ENCODE results near the gene PSMA1. TPM values are rescaled to one million over a fixed set of nuclear protein-coding genes. Genes with fewer than 3 reads are reported as not detected.

PSMA1 gene
- polyA plus RNA-seq, 1 donor from 2014 or later, result 322 TPM

DNA sequence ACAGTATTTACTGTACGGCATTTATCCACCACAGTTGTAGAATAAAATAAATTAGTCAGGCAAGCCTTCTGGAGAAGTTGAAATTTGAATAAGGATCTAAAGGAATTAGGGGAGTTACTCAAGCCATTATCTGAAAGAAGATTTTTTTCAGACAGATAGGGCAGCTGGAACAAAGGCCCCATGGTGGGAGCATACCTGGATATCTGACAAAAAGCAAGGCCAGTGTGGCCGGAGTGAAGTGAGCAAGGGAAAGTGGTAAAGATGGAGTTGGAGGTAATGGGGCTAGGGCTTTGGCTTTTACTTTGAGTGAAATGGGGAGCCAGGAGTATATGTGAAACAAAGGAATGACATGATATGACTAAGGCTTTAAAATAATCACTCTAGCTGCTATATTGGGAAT, 45.7 kb upstream of the PSMA1 start:
- no peaks in the 10 kb centered on the region for H3K27me3 ChIP-seq (ENCODE audit: insufficient read depth, low read depth, low read length)
- no peak overlapping the region for H3K4me2 ChIP-seq (ENCODE audit: low read length)
- no peak overlapping the region for H3K9ac ChIP-seq (ENCODE audit: low read length)
- H3K27ac ChIP-seq (ENCODE audit: low read length), result no peak overlapping the region
- H3K36me3 ChIP-seq (ENCODE audit: insufficient read depth, low read length), result no peaks in the 10 kb centered on the region
- no peaks in the 10 kb centered on the region for H3K79me2 ChIP-seq (replicated peaks; ENCODE audit: insufficient read depth, low read length)
- no peak for TF ChIP-seq EP300 (conservative IDR thresholded peaks at IDR 0.05; ENCODE audit: poor library complexity, severe bottlenecking)
- no peak for TF ChIP-seq CTCF (IDR thresholded peaks at IDR 0.05; ENCODE audit: poor library complexity, severe bottlenecking)
- TF ChIP-seq MXI1 (conservative IDR thresholded peaks at IDR 0.05; ENCODE audit: poor library complexity, severe bottlenecking), result no peak
- TF ChIP-seq POLR2AphosphoS5 (IDR thresholded peaks at IDR 0.05), result no peak
- no peak for TF ChIP-seq EZH2 (IDR thresholded peaks at IDR 0.05; ENCODE audit: borderline replicate concordance, insufficient read depth, low read length, poor library complexity, severe bottlenecking)
- no peak for TF ChIP-seq SMC3 (conservative IDR thresholded peaks at IDR 0.05; ENCODE audit: poor library complexity)
- TF ChIP-seq, protein P1, sequence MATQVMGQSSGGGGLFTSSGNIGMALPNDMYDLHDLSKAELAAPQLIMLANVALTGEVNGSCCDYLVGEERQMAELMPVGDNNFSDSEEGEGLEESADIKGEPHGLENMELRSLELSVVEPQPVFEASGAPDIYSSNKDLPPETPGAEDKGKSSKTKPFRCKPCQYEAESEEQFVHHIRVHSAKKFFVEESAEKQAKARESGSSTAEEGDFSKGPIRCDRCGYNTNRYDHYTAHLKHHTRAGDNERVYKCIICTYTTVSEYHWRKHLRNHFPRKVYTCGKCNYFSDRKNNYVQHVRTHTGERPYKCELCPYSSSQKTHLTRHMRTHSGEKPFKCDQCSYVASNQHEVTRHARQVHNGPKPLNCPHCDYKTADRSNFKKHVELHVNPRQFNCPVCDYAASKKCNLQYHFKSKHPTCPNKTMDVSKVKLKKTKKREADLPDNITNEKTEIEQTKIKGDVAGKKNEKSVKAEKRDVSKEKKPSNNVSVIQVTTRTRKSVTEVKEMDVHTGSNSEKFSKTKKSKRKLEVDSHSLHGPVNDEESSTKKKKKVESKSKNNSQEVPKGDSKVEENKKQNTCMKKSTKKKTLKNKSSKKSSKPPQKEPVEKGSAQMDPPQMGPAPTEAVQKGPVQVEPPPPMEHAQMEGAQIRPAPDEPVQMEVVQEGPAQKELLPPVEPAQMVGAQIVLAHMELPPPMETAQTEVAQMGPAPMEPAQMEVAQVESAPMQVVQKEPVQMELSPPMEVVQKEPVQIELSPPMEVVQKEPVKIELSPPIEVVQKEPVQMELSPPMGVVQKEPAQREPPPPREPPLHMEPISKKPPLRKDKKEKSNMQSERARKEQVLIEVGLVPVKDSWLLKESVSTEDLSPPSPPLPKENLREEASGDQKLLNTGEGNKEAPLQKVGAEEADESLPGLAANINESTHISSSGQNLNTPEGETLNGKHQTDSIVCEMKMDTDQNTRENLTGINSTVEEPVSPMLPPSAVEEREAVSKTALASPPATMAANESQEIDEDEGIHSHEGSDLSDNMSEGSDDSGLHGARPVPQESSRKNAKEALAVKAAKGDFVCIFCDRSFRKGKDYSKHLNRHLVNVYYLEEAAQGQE (IDR thresholded peaks at IDR 0.05; ENCODE audit: borderline replicate concordance), result no peak
- no peak for TF ChIP-seq RAD21 (conservative IDR thresholded peaks at IDR 0.05)
- TF ChIP-seq TAF1 (IDR thresholded peaks at IDR 0.05; ENCODE audit: low read depth), result no peak
- H3K9me2 ChIP-seq (ENCODE audit: insufficient read depth, low read length), result no peaks in the 10 kb centered on the region
- peaks cover 4% of the 10 kb centered on the region for H3K9me3 ChIP-seq (ENCODE audit: low read length)
- no peak overlapping the region for H2AFZ ChIP-seq (ENCODE audit: low read depth, low read length)
- no peaks in the 10 kb centered on the region for H3F3A ChIP-seq (ENCODE audit: insufficient read depth, low read length, poor library complexity, severe bottlenecking)
- no peaks in the 10 kb centered on the region for H4K20me1 ChIP-seq (ENCODE audit: insufficient read depth)
- no peak overlapping the region for H3K4me3 ChIP-seq (ENCODE audit: low read length)

DNA sequence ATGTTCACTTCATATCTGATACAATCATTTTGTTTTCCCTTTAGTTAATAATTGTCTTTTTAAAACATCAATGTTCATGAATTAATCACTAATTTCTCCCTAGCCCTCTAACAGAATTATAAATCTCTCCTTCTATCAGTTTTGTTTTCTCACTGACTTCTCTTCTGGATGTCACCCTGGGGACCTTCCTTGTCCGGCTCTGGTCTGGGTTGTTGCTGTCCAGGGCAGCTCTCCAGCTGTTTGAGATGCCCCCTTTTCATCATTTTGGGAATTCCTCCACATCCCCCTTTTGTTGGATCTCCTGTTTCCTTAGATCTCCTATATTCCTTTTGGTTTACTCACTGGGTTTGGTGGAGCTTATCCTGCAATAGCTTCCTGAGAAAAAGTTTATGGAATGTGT, 35.6 kb upstream of the PSMA1 start:
- no peak overlapping the region for H3K9ac ChIP-seq (ENCODE audit: low read length)
- TF ChIP-seq, protein P1 (IDR thresholded peaks at IDR 0.05; ENCODE audit: borderline replicate concordance), result no peak
- TF ChIP-seq RAD21 (conservative IDR thresholded peaks at IDR 0.05), result no peak
- TF ChIP-seq EP300 (conservative IDR thresholded peaks at IDR 0.05; ENCODE audit: poor library complexity, severe bottlenecking), result no peak
- no peak for TF ChIP-seq POLR2AphosphoS5 (IDR thresholded peaks at IDR 0.05)
- no peak for TF ChIP-seq CTCF (IDR thresholded peaks at IDR 0.05; ENCODE audit: poor library complexity, severe bottlenecking)
- no peak for TF ChIP-seq EZH2 (IDR thresholded peaks at IDR 0.05; ENCODE audit: borderline replicate concordance, insufficient read depth, low read length, poor library complexity, severe bottlenecking)
- no peak for TF ChIP-seq SMC3 (conservative IDR thresholded peaks at IDR 0.05; ENCODE audit: poor library complexity)
- no peak for TF ChIP-seq TAF1 (IDR thresholded peaks at IDR 0.05; ENCODE audit: low read depth)
- TF ChIP-seq MXI1 (conservative IDR thresholded peaks at IDR 0.05; ENCODE audit: poor library complexity, severe bottlenecking), result no peak
- no peak overlapping the region for H3K27ac ChIP-seq (ENCODE audit: low read length)

More for the DNA sequence above, 35.6 kb upstream of the PSMA1 start:
- no peaks in the 10 kb centered on the region for H3K27me3 ChIP-seq (ENCODE audit: insufficient read depth, low read depth, low read length)
- no peaks in the 10 kb centered on the region for H3K36me3 ChIP-seq (ENCODE audit: insufficient read depth, low read length)
- no peaks in the 10 kb centered on the region for H3F3A ChIP-seq (ENCODE audit: insufficient read depth, low read length, poor library complexity, severe bottlenecking)
- H3K4me3 ChIP-seq (ENCODE audit: low read length), result no peak overlapping the region
- H3K9me2 ChIP-seq (ENCODE audit: insufficient read depth, low read length), result no peaks in the 10 kb centered on the region
- no peak overlapping the region for H2AFZ ChIP-seq (ENCODE audit: low read depth, low read length)
- no peaks in the 10 kb centered on the region for H3K9me3 ChIP-seq (ENCODE audit: low read length)
- H4K20me1 ChIP-seq (ENCODE audit: insufficient read depth), result no peaks in the 10 kb centered on the region
- no peak overlapping the region for H3K4me2 ChIP-seq (ENCODE audit: low read length)
- no peaks in the 10 kb centered on the region for H3K79me2 ChIP-seq (replicated peaks; ENCODE audit: insufficient read depth, low read length)

Data from neural cell (in vitro differentiated cells).